GM12878 (cell line): ENCODE data around the gene RFK. TPM values are rescaled to one million over a fixed set of nuclear protein-coding genes. Genes with fewer than 3 reads are reported as not detected.

Source experiments
- ATAC-seq: fragments of 200-7000 bp; cut with Tn5 transposase; 3 replicates; pipeline ENCODE4 v1.9.1; 2020; ENCODE audit warnings: mild to moderate bottlenecking, moderate library complexity
- BruUV-seq: library from RNA; stranded (reverse); fragments of 400-500 nt; replicated peaks from 2 replicates; lab custom pipeline; 2021; lab: Mats Ljungman, UMichigan
- CTCF ChIA-PET: fragments of 300-600 bp; sonication (Branson Sonifier 250); formaldehyde crosslinking; extraction: SDS; loops from one replicate; lab custom pipeline; 2021; ENCODE audit warnings: inconsistent platforms; lab: Yijun Ruan, JAX
- POLR2A ChIA-PET: fragments of 350-600 bp; formaldehyde crosslinking; extraction: SDS; loops from one replicate; lab custom pipeline; 2021; ENCODE audit warnings: inconsistent platforms; lab: Charles Lee
- RAD21 ChIA-PET: fragments of 300-600 bp; sonication (Branson Sonifier 250); formaldehyde crosslinking; loops from one replicate; lab custom pipeline; 2023; ENCODE audit warnings: antibody characterized with exemption; ENCODE audit not compliant: unreplicated experiment; lab: Charles Lee
- SMC1A ChIA-PET: fragments of 300-600 bp; sonication (Branson Sonifier 250); formaldehyde crosslinking; loops from one replicate; lab custom pipeline; 2023; ENCODE audit not compliant: unreplicated experiment, uncharacterized antibody; lab: Charles Lee
- DNase-seq: peaks from one replicate; pipeline ENCODE4 v3.0.0-alpha.2; 2011; ENCODE audit warnings: low read depth, low spot score
- FAIRE-seq: peaks from 3 replicates; lab custom pipeline; 2011; peaks lifted over from hg19 to GRCh38; lab: Jason Lieb, UNC
- H2AFZ ChIP-seq: 2 replicates; pipeline ENCODE4 v1.6.0; 2011; ENCODE audit warnings: low read depth, low read length, control low read depth; ENCODE audit not compliant: control insufficient read depth
- H3K27ac ChIP-seq: 2 replicates; pipeline ENCODE4 v1.5.1; 2011; ENCODE audit warnings: control low read depth; ENCODE audit not compliant: control insufficient read depth, insufficient read depth
- H3K27me3 ChIP-seq, 2 experiments: replicated peaks in 1 of 2; 2 replicates each; pipeline versions ENCODE4 v1.6.0 to v1.6.1; 2011; ENCODE audit warnings: low read length in 1 of 2; ENCODE audit not compliant: control insufficient read depth in 2 of 2, insufficient read depth in 2 of 2
- H3K36me3 ChIP-seq, 2 experiments: 2 replicates each; pipeline ENCODE4 v1.5.1; 2011; ENCODE audit warnings: low read length in 1 of 2; ENCODE audit not compliant: control insufficient read depth in 2 of 2, insufficient read depth in 2 of 2
- H3K4me1 ChIP-seq: 2 replicates; pipeline ENCODE4 v1.6.1; 2011; ENCODE audit warnings: mild to moderate bottlenecking, low read length, moderate library complexity, mixed read lengths; ENCODE audit not compliant: control insufficient read depth, insufficient read depth
- H3K4me2 ChIP-seq: 2 replicates; pipeline ENCODE4 v1.6.0; 2011; ENCODE audit warnings: control low read depth; ENCODE audit not compliant: control insufficient read depth, insufficient read depth
- H3K4me3 ChIP-seq: fragments of 200-600 bp; sonication (generic); 2 replicates; pipeline ENCODE4 v1.5.1; 2016
- H3K79me2 ChIP-seq: 2 replicates; pipeline ENCODE4 v1.6.0; 2011; ENCODE audit warnings: low read length; ENCODE audit not compliant: control insufficient read depth, insufficient read depth
- H3K9ac ChIP-seq: 2 replicates; pipeline ENCODE4 v1.8.0; 2011; ENCODE audit warnings: low read length, control low read depth, mixed read lengths; ENCODE audit not compliant: control insufficient read depth, insufficient read depth
- H3K9me3 ChIP-seq: replicated peaks from 3 replicates; pipeline ENCODE4 v1.5.1; 2011; ENCODE audit warnings: mild to moderate bottlenecking, low read length; ENCODE audit not compliant: control insufficient read depth, insufficient read depth
- H4K20me1 ChIP-seq: 2 replicates; pipeline ENCODE4 v1.6.0; 2011; ENCODE audit not compliant: control insufficient read depth, insufficient read depth
- BCLAF1 ChIP-seq: fragments of 450-650 bp; IDR thresholded peaks from 2 replicates; pipeline ENCODE4 v1.6.1; 2017; ENCODE audit warnings: antibody characterized with exemption, mild to moderate bottlenecking, moderate library complexity
- CREM ChIP-seq: IDR thresholded peaks from 2 replicates; pipeline ENCODE4 v1.6.1; 2014; ENCODE audit warnings: antibody characterized with exemption, low read depth
- FOXM1 ChIP-seq: IDR thresholded peaks from 2 replicates; pipeline ENCODE4 v1.6.1; 2012; ENCODE audit warnings: low read depth, mild to moderate bottlenecking, inconsistent platforms, low read length, moderate library complexity
- HDAC6 ChIP-seq: fragments of 200-600 bp; sonication (generic); IDR thresholded peaks from one replicate; pipeline ENCODE4 v1.8.0; 2017; ENCODE audit warnings: antibody characterized with exemption; ENCODE audit not compliant: unreplicated experiment
- MEF2A ChIP-seq: IDR thresholded peaks from 2 replicates; pipeline ENCODE4 v1.6.1; 2011; ENCODE audit warnings: low read depth, mild to moderate bottlenecking, low read length, moderate library complexity; ENCODE audit not compliant: insufficient read depth
- MLLT1 ChIP-seq: fragments of 450-650 bp; IDR thresholded peaks from 2 replicates; pipeline ENCODE4 v1.6.1; 2016; ENCODE audit warnings: mild to moderate bottlenecking
- MXI1 ChIP-seq: fragments of 150-350 bp; IDR thresholded peaks from 2 replicates; pipeline ENCODE4 v1.6.1; 2011; ENCODE audit warnings: low read depth, mild to moderate bottlenecking, inconsistent platforms, low read length, improper control_type of control experiment
- MYB ChIP-seq: fragments of 150-350 bp; IDR thresholded peaks from 2 replicates; pipeline ENCODE4 v1.6.1; 2014; ENCODE audit warnings: mild to moderate bottlenecking, low read depth, low read length, borderline replicate concordance
- NFIC ChIP-seq: IDR thresholded peaks from 2 replicates; pipeline ENCODE4 v1.6.1; 2012; ENCODE audit warnings: low read depth, mild to moderate bottlenecking, inconsistent platforms, low read length, moderate library complexity
- PAX8 ChIP-seq: fragments of 450-650 bp; IDR thresholded peaks from 2 replicates; pipeline ENCODE4 v1.6.1; 2017; ENCODE audit warnings: mild to moderate bottlenecking, moderate library complexity
- STAT1 ChIP-seq: fragments of 450-650 bp; conservative IDR thresholded peaks from 2 replicates; pipeline ENCODE4 v1.6.1; 2014; ENCODE audit warnings: antibody characterized with exemption, mild to moderate bottlenecking
- ZBTB4 ChIP-seq: fragments of 450-650 bp; formaldehyde crosslinking; IDR thresholded peaks from 2 replicates; pipeline ENCODE4 v1.4.0; 2022; ENCODE audit warnings: mild to moderate bottlenecking, moderate library complexity
- ZNF217 ChIP-seq: fragments of 450-650 bp; IDR thresholded peaks from 2 replicates; pipeline ENCODE4 v1.6.1; 2017; ENCODE audit warnings: antibody characterized with exemption, mild to moderate bottlenecking
- WGBS: methylation state at CpG from one replicate; pipeline ENCODE4 v1.1.6; 2016; ENCODE audit warnings: low lambda C conversion rate; ENCODE audit not compliant: insufficient replicate concordance, insufficient coverage; ENCODE audit errors: missing lambda C conversion rate; 5-methylcytosine and 5-hydroxymethylcytosine counted together
- in situ Hi-C: fragments of 300-500 bp; cut with MboI; formaldehyde crosslinking; loops from 9 replicates; pipeline ENCODE4 v1.14.3; 2018; ENCODE audit warnings: mixed read lengths
- intact Hi-C: fragments of 100-400 bp; cut with micrococcal nuclease; formaldehyde crosslinking; loops from one replicate; pipeline ENCODE4 v1.14.2; 2022; ENCODE audit not compliant: unreplicated experiment
- polyA plus RNA-seq, 11 experiments: library from polyadenylated mRNA; depleted of rRNA in 4 of 11; unstranded in 6 of 11; stranded (reverse) in 5 of 11; fragments of >200 nt; fragmentation: Nextera tagmentation in 4 of 11; fragmentation: Illumina TruSeq in 1 of 11; extraction: Ambion mirVana in 4 of 11; extraction: Trizol in 1 of 11; gene quantifications; 1 replicate in 1 of 11; 2 replicates in 10 of 11; pipeline versions ENCODE4 v1.2.1 to v1.2.3, GENCODE V29; 2011 to 2016; ENCODE audit warnings: inconsistent platforms in 2 of 11, missing spikeins in 2 of 11, low read depth in 1 of 11
- total RNA-seq, 4 experiments: library from RNA; depleted of rRNA in 3 of 4; stranded (reverse); fragments of >200 nt in 3 of 4; fragmentation: Illumina TruSeq in 1 of 4; extraction: Trizol in 1 of 4; gene quantifications; 2 replicates each; pipeline versions ENCODE4 v1.2.1 to v1.2.3, GENCODE V29; 2013 to 2021

Gene RFK
- total and polyA plus RNA-seq, 10 of the 15 experiments (the other 5 are each of a cell fraction or from before 2014, with no cell fraction given): 4.4 to 18.6 (median 11.6) TPM

- 70% methylated on average over 3 of the region's 3 CpGs for WGBS
- Histone ChIP-seq H3K9me3 (no peaks in the 10 kb centered on the region), H4K20me1 (no peaks in the 10 kb centered on the region), H3K36me3 (no peaks in the 10 kb centered on the region), H3K4me2 (peak overlapping the region; percentile 35), H3K4me3 (0 out of 2 replicates have a peak overlapping the region, but pooled peaks have one; percentile 7), H3K27me3 (no peaks in the 10 kb centered on the region), H3K4me1 (peaks cover 30% of the 10 kb centered on the region), H3K9ac (no peak overlapping the region), H2AFZ (no peak overlapping the region), H3K27ac (no peak overlapping the region), H3K79me2 (peaks cover 2% of the 10 kb centered on the region; the same call in 1 of the 2 replicates)
- intact Hi-C loops: no loop called here
- TF ChIP-seq PAX8: no peak
- no peak for TF ChIP-seq MYB
- TF ChIP-seq BCLAF1: no peak
- TF ChIP-seq ZNF217: no peak
- no peak for TF ChIP-seq FOXM1
- no peak for TF ChIP-seq MLLT1
- no peak for TF ChIP-seq HDAC6
- no peak for TF ChIP-seq MEF2A
- no peak for TF ChIP-seq ZBTB4
- no peak for TF ChIP-seq STAT1
- no peak for TF ChIP-seq NFIC
- no peak for TF ChIP-seq MXI1
- no peak for TF ChIP-seq CREM
- ATAC-seq: no peak
- no peak for FAIRE-seq
- ChIA-PET SMC1A (interaction anchor here (0.8 to 3.9 kb wide), 3 partner anchors 48 to 215 kb away, joined by 3 to 19 read pairs (median 4); partner anchors contain the start of gene RFK), CTCF (interaction anchor here (0.6 to 2.9 kb wide), 5 partner anchors 22 to 215 kb away, joined by 3 to 8 read pairs (median 4); partner anchors contain the start of gene RFK), RAD21 (no interaction called here), POLR2A (no interaction called here)
- no peak for DNase-seq
- BruUV-seq: no TSS peak
- in situ Hi-C loops: no loop called here
These were observed 49.7 kb upstream of the RFK start for GRCh38 chr9:76443887-76444286.
